Right kidney (tissue), 1 donor: ENCODE results near the gene HOXD13.
A peak's percentile ranks its signal among the peaks of the same experiment; 100 is the strongest.

Experiments used
- DNase-seq: peaks from one replicate; pipeline ENCODE4 v3.0.0-alpha.2; 2016

HOXD13 gene

DNA sequence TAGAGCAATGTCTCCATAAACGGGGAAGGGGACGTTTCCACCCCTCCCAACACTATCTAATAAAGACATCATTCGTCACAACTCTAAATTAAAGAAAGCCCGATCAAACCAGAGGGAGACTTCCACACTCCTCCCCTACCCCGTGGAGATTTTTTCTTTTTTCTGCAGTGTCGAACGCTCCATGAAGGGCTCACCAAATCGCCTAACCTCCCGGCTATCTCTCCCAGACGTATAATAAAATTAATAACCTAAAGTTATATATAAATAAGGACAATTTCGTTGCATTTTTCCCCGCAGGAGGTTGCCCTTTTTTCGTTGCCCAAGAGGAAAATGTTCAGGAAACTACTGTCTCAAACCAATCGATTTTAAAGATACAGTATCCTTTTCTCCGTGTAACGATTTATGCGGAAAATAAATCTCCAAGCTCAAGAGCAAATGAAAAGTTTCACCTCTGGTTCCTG, 11.1 kb upstream of the HOXD13 start:
- DNase-seq, result no peak

DNA sequence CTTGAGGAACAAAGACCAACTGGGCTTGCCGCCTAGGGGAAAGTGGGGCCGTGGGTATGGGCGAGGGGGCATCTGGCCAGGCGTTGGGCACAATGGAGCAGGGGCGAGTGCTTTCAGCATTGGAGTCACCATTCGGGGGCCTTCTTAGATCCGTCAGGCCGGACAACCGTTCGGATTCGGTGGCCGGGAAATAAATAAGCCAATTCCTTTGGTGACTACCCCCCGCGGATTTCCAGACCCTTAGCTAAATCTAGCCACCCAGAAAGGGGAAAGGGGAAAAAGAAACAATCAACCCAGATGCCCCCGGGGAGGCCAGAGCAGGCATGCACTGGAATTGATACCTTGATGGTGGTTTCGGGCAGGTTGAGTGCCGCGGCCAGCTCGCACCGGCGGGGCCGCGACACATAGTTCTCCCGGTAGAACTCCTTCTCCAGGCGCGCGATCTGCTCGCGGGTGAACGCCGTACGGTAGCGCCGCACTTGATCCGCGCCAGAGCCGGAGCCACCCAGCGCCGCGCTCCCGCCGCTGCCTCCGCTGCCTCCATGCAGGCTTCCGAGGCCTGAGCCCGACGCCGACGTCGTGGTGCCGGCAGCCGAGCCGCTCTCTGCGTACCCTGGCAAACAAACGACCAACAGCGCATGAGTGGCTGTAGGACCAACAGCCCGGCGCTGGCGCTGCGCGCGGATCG, 10.5 kb upstream of the HOXD13 start:
- peak; percentile 92 for DNase-seq

DNA sequence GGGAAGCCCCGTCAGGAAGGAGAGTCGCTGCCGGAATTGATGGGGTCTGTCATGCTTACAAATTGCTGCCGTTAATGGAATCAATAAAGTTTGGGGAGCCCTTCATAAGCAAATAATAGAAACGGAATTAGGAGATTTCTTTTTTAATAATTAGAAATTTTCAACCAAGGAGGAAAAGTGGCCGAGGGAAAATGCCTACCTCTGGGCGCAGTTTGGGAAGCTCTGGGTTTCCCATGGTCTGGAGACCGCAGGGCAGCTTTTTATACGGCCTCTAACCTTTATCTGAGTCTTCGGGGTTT, 10.0 kb upstream of the HOXD13 start:
- DNase-seq, result no peak

DNA sequence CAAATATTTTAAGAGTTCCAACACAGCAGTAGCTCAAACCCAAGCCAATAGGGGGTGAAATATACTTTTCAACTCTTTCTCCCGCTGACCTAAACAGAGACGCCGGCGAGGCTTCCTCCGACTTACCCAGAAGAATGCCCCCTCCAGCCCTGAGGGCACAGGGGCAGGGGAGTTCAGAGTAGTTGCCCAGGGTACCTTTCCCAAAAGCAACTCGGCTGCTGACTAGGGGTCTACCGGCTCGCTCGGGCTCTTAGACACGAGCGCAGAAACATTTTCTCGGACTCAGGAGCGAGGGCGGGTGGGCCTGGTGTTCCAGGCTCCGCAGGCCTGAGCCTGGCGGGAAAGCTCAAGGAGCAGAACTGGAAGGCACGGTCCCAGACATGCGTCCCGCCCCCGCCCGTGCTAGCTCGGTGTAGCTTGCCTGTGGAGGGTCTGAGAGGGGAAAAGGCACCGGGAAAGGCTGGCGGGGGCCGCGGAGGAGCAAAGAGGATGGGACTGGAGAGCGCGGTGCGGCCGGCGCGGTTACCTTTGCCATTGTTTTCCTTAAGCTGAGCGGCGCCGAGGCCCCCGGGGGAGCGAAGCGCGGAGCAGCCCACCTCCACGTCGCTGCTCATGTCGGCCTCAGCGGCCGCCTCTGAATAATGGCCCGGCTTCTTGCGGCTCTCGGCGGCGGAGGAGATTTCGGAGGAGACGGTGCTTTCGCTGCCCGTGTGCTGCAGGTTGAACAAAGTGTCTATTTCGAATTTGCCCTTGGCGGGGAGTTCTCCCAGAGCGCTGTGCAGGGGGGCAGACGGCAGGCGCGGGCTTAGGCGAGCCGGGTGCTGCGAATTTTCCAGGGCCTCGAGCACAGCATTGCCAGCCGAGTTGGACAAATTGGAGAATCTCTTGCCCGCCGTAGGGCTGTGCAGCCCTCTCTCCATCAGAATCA, 9.4 kb upstream of the HOXD13 start:
- DNase-seq, result peak; percentile 83

DNA sequence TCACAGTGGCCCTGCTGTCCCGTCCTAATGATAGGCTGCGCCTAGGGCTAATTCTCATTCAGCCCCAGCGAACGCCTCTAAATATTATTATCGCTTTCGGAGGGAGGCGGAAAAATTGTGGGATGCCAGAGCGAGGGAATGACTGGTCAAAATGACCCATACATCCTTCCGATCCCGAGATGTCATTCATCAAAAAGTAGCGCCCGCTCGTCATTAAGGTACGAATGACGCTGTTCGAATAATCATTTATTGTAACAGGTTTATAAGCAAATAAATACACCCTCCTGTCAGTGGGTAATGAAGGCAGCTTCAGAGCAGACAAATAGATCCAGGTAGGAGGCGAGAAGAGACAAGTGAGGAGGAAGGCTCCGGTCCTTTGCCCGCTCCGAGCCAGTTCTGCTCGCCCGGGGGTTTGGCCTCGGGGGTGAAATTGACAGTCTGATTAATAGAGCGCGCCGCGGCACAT, 8.7 kb upstream of the HOXD13 start, which contains the start of gene EVX2:
Gene EVX2, minus strand, starts transcription at position 167 of the 466 bp plus-strand sequence. CDS start 186 bp downstream, outside the sequence.
- peak; percentile 64 for DNase-seq

DNA sequence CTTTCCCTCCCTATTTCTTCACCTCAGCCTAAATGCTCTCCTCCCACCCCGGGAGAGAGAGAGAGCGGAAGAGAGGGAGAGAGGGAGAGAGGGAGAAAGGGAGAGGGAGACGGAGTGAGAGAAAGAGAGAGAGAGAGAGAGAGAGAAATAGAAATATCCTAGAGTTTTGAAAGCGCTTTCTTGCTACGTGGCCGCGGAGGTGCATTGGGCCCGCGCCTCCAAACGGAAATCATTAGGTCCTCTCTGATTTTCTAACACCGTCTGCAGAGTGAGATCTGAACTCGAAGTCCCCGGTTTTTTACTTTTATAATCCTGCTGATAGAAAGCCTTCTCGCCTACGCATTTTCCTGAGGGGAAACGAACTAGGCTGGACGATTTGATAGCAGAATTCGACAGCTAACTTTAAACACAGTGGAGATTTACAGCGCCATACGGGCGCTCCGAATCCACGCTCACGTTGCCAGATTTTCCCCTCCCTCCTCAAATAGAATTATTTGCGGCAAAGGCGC, 7.9 kb upstream of the HOXD13 start:
- no peak for DNase-seq

DNA sequence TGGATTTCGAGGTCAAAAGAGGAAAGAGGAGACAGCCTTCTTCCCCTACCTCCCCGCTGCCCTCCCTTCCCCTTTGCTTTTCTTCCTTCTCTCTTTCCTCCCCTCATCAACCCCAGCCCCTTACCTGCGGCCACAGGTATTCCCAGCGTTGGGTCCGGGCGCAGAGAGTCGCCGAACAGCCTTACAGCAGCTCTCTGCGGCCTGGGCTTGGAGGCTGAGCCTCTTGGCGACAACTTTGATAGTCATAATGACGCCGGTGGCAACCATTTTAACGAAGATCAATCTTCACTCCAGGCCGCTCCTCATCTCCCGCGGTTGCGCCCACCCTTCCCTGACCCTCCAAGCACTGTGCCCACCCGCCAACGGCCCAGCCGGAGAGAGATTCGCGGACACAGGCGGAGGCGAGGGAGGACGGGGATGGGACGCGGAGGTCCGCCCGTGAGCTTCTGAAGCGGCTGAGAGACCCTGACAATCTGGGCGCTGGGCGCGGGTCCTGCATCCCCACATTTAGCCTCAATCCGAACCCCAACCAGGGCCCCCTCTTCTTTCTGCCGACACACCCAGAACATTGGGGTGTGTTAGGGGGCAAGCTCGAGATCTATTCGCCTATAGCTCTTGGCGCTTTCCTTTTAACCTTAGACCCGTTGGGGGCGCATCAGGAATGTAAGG, 7.3 kb upstream of the HOXD13 start:
- peak; percentile 71 for DNase-seq

DNA sequence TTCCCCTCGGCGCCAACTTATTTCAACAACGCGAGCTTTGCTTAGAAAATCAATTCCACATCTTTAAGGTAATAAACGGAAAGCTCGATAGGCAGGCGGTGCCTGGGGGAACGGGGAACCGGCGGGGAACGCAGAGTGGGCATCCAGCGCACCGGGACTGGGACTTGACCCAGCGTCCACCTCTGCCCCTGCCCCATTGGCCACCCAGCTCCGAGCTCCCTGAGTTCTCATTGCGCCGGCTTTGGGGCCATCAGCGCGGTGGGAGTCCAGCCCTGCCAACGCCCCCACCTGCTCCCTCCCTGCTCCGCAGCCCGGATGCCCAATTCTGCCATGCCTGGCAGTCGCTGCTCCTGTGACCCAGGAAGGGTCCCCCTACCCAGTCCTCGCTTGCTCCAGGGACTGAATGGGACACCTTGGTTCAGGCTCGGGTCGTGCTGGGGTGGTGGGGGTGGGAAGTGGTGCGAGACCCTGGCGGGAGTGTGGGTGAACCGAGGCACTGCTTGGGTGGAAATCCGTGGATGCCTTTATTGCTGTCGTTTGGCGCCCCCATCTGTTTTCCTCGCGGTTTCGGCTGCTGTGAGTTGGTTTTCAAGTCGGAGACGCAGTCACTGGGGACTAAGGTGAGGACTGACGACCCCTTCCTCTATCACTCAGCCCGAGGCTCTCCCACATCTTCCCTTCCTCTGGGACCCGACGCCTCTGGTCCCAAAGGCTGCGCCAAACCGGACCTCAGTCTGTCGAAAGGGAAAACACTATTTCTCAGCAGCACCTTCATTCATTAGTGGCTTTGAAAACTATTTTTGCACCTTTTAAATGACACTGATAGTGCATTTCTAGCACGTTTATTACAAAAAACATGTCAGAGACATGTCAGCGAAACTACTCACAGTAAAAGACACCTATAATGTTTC, 6.4 kb upstream of the HOXD13 start:
- peak; percentile 70 for DNase-seq

DNA sequence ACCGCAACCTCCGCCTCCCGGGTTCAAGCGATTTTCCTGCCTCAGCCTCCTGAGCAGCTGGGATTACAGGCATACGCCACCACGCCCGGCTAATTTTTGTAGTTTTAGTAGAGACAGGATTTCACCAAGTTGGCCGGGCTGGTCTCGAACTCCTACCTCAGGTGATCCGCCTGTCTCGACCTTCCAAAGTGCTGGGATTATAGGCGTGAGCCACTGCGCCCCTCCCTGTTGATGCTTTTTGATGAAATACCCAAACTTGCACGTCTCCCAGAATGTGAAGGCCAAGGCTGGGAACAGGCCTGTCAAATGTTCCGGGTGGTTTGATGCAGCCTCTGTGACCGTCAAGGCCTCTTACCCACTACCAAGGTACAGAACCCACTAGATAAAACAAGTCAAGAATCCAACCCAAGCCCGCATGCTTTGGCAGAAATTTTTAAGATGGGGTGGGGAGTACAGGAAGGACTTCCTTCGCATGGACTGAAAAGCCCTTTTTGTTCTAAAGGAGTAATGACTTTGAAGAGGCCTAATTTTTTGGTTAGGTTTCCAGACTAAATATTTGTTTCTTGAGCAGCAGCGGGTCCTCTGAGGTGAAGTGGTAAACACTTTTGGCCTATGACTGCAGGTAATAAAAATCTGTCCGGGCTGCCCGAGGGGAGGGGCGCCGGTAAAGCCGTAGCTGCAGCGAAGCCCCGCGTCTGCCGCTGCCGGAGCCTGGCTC, 5.0 kb upstream of the HOXD13 start:
- no peak for DNase-seq

DNA sequence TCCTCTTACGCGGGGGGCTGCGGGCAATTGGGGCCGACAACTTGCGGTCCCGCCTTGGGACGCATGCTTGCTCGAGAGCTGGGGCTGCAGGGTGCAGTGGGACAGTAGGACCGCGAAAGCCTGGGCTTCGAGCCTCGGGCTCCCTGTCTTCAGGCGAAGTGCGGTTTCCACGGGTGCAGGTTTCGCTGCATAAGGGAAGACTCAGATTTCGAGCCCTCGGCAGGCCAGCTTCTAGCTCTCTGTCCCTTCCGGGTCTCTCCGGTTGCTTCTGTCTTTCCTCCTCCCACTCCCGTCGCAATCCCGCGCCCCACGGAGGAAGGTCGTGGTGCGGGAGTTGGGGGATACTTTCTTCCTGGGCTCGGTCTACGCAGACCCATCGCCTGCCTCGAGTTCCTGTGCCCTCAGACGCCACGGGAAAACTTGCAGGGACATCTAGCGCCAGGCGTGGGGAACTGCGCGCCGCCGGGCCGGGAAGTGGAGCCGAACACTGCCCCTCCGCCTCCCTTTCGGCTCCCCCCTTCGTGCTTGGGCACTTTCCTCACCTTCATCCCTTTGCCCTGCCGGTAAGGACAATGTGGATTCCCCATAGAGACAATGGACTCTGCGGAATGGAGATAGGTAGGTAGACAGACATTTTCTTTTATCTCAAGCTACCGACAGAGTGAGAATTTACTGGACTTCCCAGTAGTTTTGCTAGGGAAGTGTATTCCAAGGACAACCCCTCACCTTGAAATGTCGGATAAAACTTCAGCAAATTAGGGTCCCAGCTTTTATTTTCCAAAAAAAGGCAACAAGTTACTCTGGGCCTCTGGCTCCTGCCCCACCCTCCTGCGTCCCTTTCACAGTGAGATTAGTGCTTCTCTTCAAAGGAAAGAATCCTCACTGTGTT, 4.2 kb upstream of the HOXD13 start:
- DNase-seq, result peak; percentile 89

DNA sequence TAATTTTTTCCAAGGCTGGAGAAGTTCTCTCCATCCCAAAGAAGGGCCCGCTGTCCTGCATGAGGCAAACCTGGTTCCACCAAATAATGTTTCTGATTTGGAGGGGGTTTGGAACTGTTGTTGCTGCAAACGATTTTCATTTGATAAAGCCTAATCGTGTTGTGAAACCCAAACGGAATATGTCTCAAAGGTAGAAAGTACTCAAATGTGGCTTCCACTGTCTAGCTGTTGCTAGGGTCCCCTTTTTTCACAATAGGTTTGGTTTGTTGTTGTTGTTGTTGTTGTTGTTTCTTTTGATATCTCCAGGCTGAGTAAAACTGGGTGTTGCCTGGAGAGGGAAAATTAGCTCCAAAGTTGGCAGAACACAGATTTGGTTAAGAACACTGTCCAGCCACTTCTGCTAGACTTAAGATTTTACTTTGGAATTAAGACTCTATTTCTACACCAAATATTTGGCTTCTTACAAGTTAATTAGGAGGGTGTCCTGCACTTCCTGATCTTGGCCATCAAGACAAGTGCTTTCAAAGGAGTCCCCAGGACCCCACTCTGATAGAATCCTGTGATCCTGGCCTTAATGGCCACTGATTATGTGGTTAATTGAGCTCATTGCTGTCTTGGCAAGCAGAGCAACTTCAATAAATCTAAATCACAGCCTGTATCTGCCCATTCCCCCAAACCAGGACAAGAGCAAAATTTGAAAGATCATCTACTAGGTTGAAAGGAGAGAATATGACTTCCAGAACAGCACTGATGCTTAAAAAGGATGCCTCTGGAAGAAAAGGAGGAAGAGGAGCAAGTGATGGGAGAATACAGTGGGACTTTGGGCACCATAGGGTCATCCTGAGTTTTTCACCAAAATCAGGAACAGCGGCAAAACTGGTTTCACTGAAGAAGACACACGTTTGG, 3.3 kb upstream of the HOXD13 start:
- DNase-seq, result peak; percentile 26

DNA sequence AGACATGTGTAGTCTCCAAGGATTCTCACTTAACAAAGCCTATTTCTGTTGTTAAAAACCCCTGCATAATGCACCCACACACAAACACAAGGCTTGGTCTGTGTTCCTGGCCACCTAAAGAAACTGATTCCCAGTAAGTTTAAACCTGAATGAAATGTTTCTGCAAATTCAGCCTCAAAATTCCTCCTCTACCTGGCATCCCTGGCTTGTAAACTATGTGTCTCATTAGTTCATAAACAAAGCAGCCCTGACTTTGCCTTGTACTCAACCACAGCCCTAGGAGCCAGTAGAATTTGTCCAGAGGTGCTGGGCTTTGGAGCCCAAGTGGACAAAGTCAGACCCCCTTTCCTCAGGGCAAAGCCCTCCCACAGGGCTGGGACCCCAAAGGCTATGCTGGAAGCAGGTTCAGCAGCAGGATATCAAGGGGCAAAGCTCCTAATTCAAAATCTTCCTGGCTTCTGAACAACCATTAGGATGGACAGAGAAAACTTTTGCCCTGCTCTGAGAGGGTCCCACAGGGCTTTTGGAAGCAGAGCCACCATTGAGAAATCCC, 2.6 kb upstream of the HOXD13 start:
- peak; percentile 24 for DNase-seq

DNA sequence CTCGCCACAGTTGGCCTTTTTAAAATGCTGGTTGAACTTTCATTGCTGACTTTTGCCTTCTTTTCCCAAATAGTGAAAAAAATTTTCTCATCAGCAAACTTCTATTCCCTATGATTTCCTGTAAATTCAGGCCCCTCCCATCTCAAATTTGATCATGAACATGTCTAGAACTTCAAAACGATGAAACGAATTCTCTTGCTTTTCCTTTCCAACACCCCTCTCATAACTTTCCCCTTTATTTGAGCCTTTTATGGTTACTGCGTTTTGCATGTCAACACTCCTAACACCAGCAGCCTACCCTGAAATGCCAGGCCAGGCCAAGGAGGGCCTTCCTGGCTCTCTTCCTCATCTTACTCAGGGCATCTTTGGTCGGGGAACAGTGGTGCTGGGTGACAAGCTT, 1.7 kb upstream of the HOXD13 start:
- no peak for DNase-seq

DNA sequence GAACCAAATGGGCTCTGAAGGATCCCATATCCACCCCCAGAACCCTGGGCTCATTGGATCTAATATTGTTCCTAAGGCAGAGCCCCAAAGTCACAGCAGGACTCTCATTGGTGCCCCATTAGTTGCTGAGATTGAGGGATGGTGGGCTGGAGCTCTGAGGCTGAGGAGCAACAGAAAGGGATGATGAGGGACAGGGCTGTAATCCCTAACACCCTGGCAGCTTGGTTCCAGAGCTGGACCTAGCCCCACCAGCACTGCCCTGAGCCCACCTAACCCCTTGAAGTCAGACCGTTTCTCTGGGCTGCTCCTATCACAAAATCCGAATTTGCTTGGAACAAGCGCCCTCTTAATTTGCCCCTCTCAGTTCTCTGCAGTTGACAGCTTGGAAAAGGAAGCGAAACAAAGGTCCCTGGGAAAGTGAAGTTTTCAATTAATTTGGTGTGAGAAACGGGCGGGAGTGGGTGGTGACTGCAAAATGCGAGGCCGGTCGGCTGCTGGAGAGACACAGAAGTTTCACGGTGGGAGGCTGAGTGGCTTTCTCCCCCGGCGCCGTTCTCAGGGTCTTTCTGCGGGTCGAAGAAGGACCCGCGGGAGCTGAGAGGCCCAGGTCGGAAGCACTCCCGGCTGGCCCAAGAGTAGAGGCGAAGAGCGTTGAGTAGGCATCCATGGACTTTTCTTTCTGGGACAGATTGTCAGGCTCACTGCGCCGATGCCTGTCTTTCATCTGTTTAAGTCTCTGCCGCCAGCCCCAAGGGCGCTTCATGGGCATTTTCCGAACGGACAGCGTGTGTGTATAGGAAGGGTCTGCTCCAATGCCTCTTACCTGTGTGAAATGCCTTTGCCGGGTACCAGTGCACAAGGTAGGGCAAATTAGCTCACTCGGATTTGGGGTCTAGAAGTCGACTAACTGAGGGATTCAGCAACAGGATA, 927 bp upstream of the HOXD13 start:
- DNase-seq, result peak; percentile 68

DNA sequence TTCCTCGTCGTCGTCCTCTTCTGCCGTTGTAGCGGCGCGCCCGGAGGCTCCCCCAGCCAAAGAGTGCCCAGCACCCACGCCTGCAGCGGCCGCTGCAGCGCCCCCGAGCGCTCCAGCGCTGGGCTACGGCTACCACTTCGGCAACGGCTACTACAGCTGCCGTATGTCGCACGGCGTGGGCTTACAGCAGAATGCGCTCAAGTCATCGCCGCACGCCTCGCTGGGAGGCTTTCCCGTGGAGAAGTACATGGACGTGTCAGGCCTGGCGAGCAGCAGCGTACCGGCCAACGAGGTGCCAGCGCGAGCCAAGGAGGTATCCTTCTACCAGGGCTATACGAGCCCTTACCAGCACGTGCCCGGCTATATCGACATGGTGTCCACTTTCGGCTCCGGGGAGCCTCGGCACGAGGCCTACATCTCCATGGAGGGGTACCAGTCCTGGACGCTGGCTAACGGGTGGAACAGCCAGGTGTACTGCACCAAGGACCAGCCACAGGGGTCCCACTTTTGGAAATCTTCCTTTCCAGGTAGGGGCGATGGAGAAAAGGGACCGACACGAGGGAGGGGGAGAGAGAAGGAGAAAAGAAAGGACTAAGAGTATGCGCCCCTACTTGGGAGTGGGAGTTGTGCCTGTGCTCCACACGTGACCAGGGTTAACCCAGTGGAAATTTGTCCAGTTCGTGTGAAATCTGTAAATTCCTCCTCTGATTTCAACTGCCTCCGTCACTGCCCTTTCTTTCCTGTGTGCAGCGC, 800 bp downstream of the HOXD13 start:
- DNase-seq, result no peak

DNA sequence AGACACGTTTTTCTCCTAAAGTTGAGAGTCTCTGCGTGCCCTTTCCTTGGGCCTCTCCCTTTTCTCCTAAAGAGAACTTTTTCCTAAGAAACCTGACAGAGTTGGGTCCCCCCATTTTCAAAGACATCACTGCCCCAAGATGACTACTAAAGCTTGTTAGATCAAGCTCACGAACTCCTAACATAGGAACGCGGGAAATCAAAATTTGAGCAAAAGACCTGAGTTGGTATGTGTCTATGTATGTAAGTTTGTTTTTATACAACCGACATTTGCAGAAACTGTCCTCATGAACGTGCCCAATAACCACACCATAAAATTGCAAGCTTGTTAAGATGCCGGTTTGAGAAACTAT, 1.4 kb downstream of the HOXD13 start:
- DNase-seq, result no peak

DNA sequence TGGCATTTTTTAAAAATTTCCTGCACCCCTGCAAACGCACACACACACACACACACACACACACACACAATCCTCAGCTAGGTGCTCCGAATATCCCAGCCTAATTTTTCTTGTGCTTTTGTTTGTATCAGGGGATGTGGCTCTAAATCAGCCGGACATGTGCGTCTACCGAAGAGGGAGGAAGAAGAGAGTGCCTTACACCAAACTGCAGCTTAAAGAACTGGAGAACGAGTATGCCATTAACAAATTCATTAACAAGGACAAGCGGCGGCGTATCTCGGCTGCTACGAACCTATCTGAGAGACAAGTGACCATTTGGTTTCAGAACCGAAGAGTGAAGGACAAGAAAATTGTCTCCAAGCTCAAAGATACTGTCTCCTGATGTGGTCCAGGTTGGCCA, 1.8 kb downstream of the HOXD13 start:
- no peak for DNase-seq
